Hindlimb muscle (tissue), 1 donor: Measurements from ENCODE around the gene ARID1B. TPM values are rescaled to one million over a fixed set of nuclear protein-coding genes. Genes with fewer than 3 reads are reported as not detected.
A peak's percentile ranks its signal among the peaks of the same experiment; 100 is the strongest.
"Not testable (repeated sequence)": the region's sequence is repeated elsewhere in the genome, so short reads cannot be mapped to it uniquely, and the experiment has no call there.

Experiments
- DNase-seq: peaks from one replicate; pipeline ENCODE4 v3.0.0-alpha.2; 2013
- polyA plus RNA-seq: library from polyadenylated mRNA; unstranded; fragments of 120-200 nt; gene quantifications from one replicate; pipeline ENCODE4 v1.2.1, GENCODE V29; 2013; ENCODE audit not compliant: insufficient read length

The ARID1B gene
- polyA plus RNA-seq, 1 donor, result 76.6 TPM

- DNase-seq, result no peak
Measured at GRCh38 chr6:157143171-157143889, 366.2 kb downstream of the ARID1B start.

GRCh38 chr6:157143890-157144798, 367.0 kb downstream of the ARID1B start:
- DNase-seq, result no peak

GRCh38 chr6:157144859-157145568, 367.8 kb downstream of the ARID1B start:
- peak; percentile 45 for DNase-seq

- DNase-seq, result no peak
Measured at GRCh38 chr6:157145656-157146285, 368.6 kb downstream of the ARID1B start.

- not testable (repeated sequence) for DNase-seq
Measured at GRCh38 chr6:157147054-157148026, 370.2 kb downstream of the ARID1B start.

GRCh38 chr6:157148391-157149323, 371.5 kb downstream of the ARID1B start:
- DNase-seq, result peak; percentile 45

- no peak for DNase-seq
Measured at GRCh38 chr6:157150076-157150475, 372.9 kb downstream of the ARID1B start.

GRCh38 chr6:157151029-157151428, 373.9 kb downstream of the ARID1B start:
- DNase-seq, result no peak

- no peak for DNase-seq
Measured at GRCh38 chr6:157151989-157152388, 374.8 kb downstream of the ARID1B start.

GRCh38 chr6:157152556-157152955, 375.4 kb downstream of the ARID1B start:
- DNase-seq, result no peak

- no peak for DNase-seq
Measured at GRCh38 chr6:157155804-157156203, 378.6 kb downstream of the ARID1B start.

- DNase-seq, result no peak
Measured at GRCh38 chr6:157157258-157157657, 380.1 kb downstream of the ARID1B start.

- DNase-seq, result no peak
Measured at GRCh38 chr6:157158456-157158855, 381.3 kb downstream of the ARID1B start.

GRCh38 chr6:157158897-157159296, 381.7 kb downstream of the ARID1B start:
- DNase-seq, result no peak

GRCh38 chr6:157159348-157159747, 382.2 kb downstream of the ARID1B start:
- no peak for DNase-seq

GRCh38 chr6:157161912-157162311, 384.7 kb downstream of the ARID1B start:
- DNase-seq, result no peak

GRCh38 chr6:157162766-157163433, 385.7 kb downstream of the ARID1B start:
- no peak for DNase-seq

- no peak for DNase-seq
Measured at GRCh38 chr6:157163434-157164159, 386.4 kb downstream of the ARID1B start.

GRCh38 chr6:157164972-157165371, 387.8 kb downstream of the ARID1B start:
- no peak for DNase-seq
